HG02678 (cell line): Measurements from ENCODE around the gene ABCA10.
"Not testable (repeated sequence)": the region's sequence is repeated elsewhere in the genome, so short reads cannot be mapped to it uniquely, and the experiment has no call there.

ENCODE experiments used
- ATAC-seq: cut with Tn5 transposase; IDR thresholded peaks from one replicate; pipeline ENCODE4 v1.9.1; 2021; ENCODE audit warnings: mild to moderate bottlenecking, moderate library complexity; ENCODE audit not compliant: unreplicated experiment

Gene ABCA10

DNA sequence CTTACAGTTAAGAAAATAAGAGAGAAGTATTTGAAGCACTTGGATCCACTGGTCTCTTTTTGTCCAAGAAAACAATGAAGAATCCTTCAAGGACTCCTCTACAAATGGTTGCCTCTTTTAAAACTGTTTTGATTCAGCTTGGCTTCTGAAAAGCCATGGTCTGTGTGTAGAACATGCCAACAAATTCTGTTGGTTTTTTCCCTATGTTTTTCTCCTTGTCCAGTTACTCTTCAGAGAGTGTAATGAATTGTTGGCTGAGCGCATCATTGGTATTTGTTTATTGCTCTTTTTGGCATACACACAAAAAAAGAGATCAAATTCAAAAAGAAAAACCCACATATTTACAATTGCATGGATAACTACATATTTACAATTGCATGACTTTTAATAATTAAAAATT is at the start of gene ABCA10:
Gene ABCA10 (minus strand): TSS at position 249 of the 400 bp plus-strand sequence. CDS start 3,466 bp downstream, outside the sequence.
- no peak for ATAC-seq

DNA sequence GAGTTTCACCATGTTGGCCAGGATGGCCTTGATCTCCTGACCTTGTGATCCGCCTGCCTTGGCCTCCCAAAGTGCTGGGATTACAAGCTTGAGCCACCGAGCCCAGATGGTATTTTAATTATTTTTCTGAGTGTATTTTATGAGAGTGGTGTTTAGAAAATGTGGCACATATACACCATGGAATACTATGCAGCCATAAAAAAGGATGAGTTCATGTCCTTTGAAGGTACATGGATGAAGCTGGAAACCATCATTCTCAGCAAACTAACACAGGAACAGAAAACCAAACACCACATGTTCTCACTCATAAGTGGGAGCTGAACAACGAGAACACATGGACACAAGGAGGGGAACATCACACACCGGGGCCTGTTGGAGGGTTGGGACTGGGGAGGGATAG is 47.7 kb upstream of the ABCA10 start:
- ATAC-seq, result not testable (repeated sequence)

DNA sequence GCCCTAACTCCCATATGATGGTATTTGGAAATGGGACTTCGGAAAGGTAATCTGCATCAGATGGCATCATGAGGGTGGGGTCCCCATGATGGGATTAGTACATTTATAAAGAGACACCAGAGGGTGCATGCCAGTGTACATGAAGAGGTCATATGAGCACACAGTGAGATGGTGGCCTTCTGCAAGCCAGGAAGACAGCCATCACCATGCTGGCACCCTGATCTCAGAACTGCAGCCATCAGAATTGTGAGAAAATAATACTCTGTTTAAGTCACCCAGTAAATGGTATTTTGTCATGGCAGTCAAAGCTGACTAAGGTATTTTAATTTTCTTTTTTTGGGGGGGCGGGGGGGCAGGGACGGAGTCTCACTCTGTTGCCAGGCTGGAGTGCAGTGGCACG is 47.1 kb upstream of the ABCA10 start:
- ATAC-seq, result no peak

GRCh38 chr17:69271023-69271422 is 42.4 kb upstream of the ABCA10 start:
- ATAC-seq, result no peak

DNA sequence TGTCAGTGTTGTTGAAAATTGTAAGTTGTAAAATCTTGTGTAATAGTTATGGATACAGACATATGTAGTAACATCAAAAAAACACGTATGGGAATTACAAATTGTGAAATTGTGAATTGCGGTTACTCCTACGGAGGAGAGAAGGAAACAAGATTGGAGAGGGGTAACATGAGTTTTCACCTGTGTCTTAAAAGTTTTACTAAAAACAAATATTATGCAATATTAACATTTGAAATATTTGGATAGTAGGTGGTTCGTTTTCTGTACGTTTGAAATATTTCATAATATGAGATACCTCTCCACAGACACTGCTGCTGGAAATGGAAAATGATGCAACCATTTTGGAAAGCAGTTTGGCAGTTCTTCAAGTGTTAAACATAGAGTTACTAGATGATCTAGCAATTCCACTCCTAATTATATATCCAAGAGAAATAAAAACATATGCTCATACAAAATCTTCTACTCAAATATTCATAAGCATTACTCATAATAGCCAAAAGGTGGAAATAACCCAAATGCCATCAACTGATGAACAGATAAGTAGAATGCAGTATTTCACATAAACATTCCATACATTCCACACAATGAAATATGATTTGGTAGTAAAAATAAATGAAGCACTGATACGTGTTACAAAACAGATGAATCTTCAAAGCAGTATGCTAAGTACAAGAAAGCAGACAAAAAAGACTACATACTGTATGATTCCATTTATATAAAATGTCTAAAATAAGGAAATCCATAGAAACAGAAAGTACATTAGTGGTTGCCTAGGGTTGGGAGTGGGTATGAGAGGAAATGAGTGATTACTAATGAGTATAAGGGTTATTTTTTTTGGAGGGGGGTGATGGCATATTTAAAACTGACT is 40.7 kb upstream of the ABCA10 start:
- ATAC-seq, result no peak

GRCh38 chr17:69268543-69269014 is 40.0 kb upstream of the ABCA10 start:
- no peak for ATAC-seq

GRCh38 chr17:69267219-69267618 is 38.6 kb upstream of the ABCA10 start:
- no peak for ATAC-seq

- no peak for ATAC-seq
Observed at GRCh38 chr17:69265873-69266272, 37.2 kb upstream of the ABCA10 start.

DNA sequence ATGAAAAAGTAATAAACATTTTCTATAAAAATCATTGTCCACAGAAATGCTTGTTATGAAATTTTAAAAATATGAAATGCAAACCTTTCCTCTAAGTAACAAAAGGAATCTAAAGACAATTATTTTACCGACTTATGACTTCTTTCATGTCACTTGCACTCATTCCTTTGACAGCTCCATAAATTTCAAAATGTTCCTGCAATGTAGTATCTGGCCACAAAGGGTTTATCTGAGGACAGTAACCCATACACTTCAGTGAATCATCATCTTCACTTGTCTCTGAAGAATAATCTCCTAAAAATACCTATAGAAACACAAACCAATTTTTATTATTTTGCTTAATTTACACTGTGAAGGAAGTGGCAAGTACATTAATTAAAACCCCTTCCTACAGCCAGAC is 25.6 kb upstream of the ABCA10 start:
- no peak for ATAC-seq

- no peak for ATAC-seq
Observed at GRCh38 chr17:69250641-69251040, 22.0 kb upstream of the ABCA10 start.

GRCh38 chr17:69246726-69247375 is 18.2 kb upstream of the ABCA10 start:
- ATAC-seq, result no peak

GRCh38 chr17:69246202-69246601 is 17.6 kb upstream of the ABCA10 start:
- no peak for ATAC-seq

DNA sequence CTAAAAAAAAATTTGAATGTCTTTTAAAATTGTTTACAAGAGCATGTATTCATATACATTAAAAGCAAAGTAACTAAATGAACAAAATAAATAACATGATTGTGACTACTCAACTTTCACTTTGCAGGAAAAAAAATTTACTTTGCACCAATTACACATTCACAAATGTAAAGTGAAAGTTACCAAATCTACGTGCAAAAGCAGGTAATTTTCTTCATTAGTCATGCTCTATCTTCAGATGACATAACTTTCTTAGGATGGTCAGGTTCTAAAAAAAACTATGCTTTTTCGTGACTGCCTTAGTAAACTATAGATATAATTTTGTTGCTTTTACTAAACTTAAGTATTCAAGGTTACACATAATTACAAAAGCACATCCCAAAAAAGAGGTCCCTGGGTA is 17.0 kb upstream of the ABCA10 start:
- ATAC-seq, result no peak

DNA sequence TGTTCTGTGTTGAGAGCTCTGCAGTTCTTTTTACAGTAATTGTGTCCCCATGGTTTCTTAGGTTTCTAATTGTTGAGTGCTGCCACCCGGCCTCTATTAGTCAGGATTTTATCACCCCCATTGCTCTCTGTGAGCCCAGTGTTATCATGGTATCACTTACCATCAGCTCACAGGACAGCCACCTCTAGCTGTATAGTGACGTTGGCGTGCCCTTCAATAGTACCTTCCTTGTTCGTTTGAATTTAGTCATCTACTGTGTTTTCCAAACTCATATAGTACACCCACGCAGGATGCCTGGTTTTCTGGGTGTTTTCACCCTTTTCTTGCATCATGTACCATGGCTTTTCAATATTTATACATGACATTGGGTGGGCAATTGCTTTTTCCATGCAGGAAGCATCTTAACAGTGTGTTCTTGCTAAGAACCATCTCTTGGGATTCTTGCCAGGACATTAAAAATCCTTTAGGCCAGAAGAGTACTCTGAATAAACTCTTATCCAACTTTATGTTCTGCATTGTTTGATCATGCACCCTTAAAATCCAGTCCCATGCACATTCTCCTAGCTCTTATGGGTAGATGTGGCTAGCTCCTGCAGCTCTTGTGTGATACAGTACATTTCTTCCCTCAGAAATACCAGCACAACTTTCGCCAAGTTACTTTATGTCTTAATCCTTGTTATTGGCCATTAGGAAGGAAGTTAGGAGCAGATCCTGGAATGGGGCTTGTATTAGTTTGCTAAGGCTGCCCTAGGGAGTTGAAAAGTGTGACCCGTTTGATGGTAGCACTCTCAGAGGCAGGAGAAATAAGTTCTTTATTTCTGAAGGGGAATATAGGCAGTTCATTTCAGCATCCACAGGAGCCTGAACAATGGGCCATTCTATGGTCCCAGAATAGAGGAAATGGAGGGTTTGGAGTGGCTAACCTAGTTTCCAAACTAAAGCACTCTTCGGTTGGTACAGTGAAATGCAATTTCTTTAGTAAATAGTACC is 11.3 kb upstream of the ABCA10 start:
- no peak for ATAC-seq

DNA sequence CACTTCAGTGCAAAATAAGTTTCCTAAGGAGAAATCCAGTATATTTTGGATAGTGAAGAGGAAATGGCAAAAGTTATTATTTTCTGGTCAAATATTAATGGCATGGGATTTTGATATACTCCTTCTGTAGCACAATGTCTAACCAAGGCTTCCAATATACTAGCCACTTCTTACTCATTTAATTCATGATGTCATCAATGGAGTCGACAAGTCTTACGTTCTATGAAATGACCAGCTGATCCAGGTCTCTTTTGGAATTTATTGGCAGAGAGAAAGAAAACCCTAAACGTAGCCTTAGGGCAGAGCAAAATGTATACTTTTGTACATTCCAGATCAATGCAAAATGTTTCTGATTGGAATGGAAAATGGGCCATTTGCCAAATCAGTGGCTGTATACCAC is 8.3 kb upstream of the ABCA10 start:
- ATAC-seq, result no peak

DNA sequence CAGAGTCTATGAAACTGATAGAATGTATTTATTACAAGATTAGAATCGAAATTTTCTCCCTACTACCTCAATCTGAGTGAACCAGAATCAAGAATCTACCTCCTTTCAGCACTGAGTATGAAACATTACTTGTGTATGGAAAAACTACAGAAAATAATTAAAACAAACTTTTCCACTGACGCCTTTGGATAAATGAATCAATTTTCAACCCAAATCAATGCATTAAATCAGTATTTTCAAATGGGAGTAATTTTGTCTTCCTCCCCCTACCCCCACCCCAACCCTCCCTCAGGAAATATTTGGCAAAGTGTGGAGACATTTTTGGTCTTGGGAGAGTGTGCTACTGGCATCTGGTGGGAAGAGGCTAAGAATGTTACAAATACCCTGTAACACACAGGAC is 7.8 kb upstream of the ABCA10 start:
- ATAC-seq, result no peak

GRCh38 chr17:69235338-69236058 is 6.9 kb upstream of the ABCA10 start:
- ATAC-seq, result peak; percentile 90

GRCh38 chr17:69232650-69233049 is 4.0 kb upstream of the ABCA10 start:
- no peak for ATAC-seq

GRCh38 chr17:69231521-69231920 is 2.9 kb upstream of the ABCA10 start:
- no peak for ATAC-seq

DNA sequence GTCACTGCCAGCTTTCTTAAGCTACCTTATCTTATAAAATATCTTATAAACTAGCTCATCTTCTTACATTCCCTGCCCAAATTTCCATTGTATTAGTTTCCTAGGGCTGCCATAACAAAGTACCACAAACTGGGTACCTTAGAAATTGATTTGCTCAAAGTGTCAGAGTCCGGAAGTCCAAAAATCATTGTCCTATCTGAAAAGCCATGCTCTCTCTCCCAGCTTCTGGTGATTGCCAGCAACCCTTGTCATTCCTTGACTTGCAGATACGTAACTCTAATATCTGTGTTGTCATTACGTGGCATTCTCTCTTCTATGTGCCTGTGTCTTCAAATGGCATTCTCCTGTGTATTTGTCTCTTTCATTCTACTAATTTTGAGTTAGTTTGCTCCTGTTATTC is 2.3 kb upstream of the ABCA10 start:
- ATAC-seq, result no peak
